ENCODE results near the gene SLC7A4. TPM values are rescaled to one million over a fixed set of nuclear protein-coding genes. Genes with fewer than 3 reads are reported as not detected.
"Not testable (repeated sequence)": the region's sequence is repeated elsewhere in the genome, so short reads cannot be mapped to it uniquely, and the experiment has no call there.

Gene SLC7A4
- total RNA-seq, 1 donor from 2014 or later: 1.5 TPM

DNA sequence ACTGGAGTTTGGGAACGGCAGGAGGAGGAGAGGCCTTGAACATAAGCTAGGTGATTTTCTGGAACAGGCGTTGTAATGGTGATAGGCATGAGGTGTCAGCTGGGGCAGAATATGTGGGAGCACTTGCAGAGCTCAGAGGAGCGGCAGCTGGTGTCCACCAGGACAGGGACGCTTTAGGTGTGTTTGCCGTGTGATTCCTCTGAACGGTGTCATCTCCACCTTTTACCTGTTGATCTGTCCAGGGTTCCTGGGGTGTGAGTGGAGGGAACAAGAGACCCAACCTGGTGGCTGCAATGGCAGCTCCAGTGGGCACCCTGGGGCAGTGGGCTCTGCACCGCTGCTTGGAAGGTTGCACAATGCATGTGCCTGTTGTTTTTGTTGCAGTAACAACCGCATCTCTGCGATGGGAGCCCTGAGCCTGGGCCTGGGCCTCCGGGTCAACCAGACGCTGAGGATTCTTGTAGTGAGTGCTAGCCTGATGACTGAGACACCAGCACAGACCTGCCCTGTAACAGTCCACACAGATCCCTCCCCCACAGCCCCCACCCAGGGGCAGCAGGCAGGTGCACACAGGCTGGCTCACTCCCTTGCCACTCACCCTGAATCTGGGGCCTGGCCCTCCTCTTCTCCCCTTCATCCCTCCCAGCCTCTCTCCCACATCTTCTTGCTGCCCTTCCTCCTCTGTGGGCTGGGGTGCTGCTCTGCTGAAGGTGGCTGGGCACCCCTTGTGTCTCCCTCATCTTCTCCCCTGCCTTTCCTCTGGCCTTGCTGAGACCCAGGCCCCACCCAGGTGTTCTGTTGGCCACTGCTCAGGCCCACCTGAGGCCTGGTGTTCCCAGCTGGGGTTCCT is 22.6 kb upstream of the SLC7A4 start:
- no peak for ATAC-seq
- H3K36me3 ChIP-seq: no peaks in the 10 kb centered on the region
- DNase-seq: no peak
- intact Hi-C loops (cut with DNase I): no loop called here
- no peaks in the 10 kb centered on the region for H3K9me3 ChIP-seq
- H3K27me3 ChIP-seq: no peaks in the 10 kb centered on the region
- H3K4me1 ChIP-seq: no peaks in the 10 kb centered on the region
- TF ChIP-seq, protein P1, sequence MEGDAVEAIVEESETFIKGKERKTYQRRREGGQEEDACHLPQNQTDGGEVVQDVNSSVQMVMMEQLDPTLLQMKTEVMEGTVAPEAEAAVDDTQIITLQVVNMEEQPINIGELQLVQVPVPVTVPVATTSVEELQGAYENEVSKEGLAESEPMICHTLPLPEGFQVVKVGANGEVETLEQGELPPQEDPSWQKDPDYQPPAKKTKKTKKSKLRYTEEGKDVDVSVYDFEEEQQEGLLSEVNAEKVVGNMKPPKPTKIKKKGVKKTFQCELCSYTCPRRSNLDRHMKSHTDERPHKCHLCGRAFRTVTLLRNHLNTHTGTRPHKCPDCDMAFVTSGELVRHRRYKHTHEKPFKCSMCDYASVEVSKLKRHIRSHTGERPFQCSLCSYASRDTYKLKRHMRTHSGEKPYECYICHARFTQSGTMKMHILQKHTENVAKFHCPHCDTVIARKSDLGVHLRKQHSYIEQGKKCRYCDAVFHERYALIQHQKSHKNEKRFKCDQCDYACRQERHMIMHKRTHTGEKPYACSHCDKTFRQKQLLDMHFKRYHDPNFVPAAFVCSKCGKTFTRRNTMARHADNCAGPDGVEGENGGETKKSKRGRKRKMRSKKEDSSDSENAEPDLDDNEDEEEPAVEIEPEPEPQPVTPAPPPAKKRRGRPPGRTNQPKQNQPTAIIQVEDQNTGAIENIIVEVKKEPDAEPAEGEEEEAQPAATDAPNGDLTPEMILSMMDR (IDR thresholded peaks at IDR 0.05): no peak
- no peak overlapping the region for H3K4me3 ChIP-seq
- H3K27ac ChIP-seq: no peak overlapping the region

DNA sequence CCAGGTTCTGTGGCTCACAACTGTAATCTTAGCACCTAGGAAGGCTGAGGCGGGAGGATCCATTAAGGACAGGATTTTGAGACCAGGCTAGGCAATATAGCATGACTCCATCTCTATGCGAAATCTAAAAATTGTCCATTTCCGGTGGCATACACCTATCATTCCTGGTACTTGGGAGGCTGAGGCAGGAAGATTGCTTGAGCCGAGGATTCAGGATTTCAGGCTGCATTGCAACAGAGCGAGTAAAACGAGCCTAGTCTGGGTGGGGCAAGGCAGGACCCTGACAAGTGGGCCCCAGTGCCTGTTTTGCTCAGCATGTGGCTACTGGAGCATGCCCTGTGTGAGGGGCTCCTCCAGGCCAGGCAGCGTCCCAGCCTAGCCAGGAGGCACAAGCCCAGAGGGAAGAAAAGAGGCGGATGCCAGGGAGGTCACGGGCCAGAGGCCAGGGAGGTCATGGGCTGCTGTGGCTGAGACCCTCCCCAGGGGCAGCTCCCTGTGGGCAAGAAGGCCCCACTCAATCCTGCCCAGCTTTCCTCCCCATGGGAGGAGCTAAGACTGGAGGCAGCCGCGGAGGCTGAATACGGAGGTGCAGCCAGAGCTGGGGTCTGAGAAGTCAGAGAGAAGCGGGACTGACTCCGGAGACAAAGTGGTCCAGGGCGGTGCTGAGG is 21.8 kb upstream of the SLC7A4 start:
- TF ChIP-seq, protein P1 (IDR thresholded peaks at IDR 0.05): no peak
- Histone ChIP-seq H3K27ac (no peak overlapping the region), H3K4me3 (no peak overlapping the region), H3K9me3 (no peaks in the 10 kb centered on the region), H3K27me3 (no peaks in the 10 kb centered on the region), H3K4me1 (no peaks in the 10 kb centered on the region), H3K36me3 (no peaks in the 10 kb centered on the region)
- ATAC-seq (no peak), DNase-seq (no peak)
- intact Hi-C loops (cut with DNase I): no loop called here

DNA sequence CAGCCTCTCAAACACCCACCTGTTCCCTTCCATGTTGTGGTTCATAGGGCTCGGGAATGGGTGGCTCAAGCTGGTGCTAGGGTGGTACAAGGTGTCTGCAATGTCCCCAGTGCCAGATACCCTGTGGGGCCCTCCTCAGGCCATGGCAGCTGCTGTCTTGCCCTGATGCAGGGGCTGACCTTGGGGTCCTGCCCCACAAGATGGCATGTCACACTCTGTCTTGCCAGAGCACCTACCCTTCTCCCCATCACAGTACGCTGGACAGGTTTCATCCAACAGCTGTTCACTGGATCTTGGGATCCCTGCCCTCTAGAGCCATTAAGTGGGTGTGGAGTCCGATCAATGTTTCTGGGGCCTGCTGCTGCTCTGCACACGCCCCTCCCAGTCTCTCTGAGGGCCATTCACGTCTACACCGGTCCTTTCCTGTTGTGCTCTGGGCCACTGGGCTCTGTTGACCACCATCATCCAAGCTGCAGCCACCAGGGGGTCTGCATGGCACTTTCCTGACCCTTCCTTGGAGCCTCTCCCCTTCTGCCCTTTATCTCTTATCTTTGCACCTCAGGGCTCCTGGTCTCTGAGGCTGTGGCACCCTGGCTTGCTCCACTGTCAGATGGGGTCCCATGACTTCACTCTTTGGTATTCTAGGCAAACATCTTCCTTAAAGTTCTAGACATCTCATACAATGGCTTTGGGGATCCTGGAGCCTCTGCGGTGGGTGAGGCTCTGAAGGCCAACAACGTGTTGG is 20.5 kb upstream of the SLC7A4 start:
- no peaks in the 10 kb centered on the region for H3K36me3 ChIP-seq
- intact Hi-C loops (cut with DNase I): no loop called here
- no peak overlapping the region for H3K4me3 ChIP-seq
- ATAC-seq (no peak), DNase-seq (no peak)
- no peaks in the 10 kb centered on the region for H3K27me3 ChIP-seq
- H3K4me1 ChIP-seq: no peaks in the 10 kb centered on the region
- H3K9me3 ChIP-seq: no peaks in the 10 kb centered on the region
- no peak overlapping the region for H3K27ac ChIP-seq
- TF ChIP-seq, protein P1 (IDR thresholded peaks at IDR 0.05): no peak

DNA sequence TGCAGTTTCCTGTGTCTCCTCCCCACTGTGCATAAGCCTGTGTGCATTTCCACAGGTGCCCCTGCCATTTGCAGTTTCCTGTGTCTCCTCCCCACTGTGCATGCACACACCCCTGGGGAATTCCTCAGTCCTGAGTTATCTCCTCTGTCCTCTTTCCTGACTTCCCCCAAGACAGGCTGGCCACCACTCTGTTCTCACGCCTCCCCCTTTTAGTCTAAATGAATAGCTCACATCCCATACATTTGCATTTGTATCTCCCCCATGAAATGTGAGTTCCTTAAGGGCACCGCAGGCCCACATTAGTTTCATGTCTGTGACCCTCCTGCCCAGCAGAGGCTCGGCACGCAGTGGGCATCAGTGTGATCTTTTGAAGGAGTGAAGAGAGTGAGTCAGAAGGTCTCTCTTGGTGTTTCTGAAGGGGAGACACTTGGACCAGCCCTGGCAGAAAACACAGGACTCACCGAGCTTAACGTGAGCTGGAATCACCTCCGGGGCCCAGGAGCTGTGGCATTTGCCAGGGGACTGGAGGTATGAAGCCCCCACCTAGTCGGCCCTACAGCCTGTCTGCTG is 19.6 kb upstream of the SLC7A4 start:
- Histone ChIP-seq H3K9me3 (no peaks in the 10 kb centered on the region), H3K27ac (no peak overlapping the region), H3K4me1 (no peaks in the 10 kb centered on the region), H3K36me3 (no peaks in the 10 kb centered on the region), H3K27me3 (no peaks in the 10 kb centered on the region), H3K4me3 (no peak overlapping the region)
- no peak for DNase-seq
- ATAC-seq: no peak
- intact Hi-C loops (cut with DNase I): no loop called here
- TF ChIP-seq, protein P1 (IDR thresholded peaks at IDR 0.05): no peak

DNA sequence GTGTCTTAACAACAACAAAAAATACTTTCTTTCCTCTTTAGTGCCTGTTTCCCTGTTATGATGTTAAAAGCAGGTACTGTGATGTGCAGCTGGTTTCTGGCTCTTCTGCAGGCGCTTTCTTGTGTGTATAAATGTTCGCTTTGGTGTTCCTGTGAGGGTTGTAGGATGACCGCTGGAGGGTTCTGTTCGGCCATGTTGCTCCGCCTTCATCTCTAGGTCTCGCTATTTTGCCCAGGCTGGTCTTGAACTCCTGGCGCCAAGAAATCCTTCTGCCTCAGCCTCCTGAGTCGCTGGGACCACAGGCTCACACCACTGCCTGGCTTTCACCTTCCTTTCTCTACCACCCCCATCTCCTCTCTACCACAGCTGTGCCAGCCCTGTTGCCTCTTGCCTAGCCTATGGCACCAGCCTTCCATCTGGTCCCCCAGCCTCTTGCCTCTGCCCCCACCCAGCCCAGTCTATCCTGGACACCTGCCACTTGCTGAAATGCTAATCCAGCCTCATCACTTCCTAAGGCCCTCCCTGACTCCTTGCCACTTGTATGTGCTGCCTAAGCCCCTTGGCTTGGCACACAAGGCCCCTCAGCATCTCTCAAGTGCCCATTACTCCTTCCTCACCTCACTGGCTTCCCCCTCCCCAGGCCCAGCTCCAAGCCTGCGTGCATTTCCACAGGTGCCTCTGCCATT is 18.9 kb upstream of the SLC7A4 start:
- no peak for DNase-seq
- intact Hi-C loops (cut with DNase I): no loop called here
- TF ChIP-seq, protein P1 (IDR thresholded peaks at IDR 0.05): no peak
- no peaks in the 10 kb centered on the region for H3K9me3 ChIP-seq
- no peak overlapping the region for H3K4me3 ChIP-seq
- no peak overlapping the region for H3K27ac ChIP-seq
- no peaks in the 10 kb centered on the region for H3K36me3 ChIP-seq
- ATAC-seq: no peak
- H3K4me1 ChIP-seq: no peaks in the 10 kb centered on the region
- H3K27me3 ChIP-seq: no peaks in the 10 kb centered on the region

DNA sequence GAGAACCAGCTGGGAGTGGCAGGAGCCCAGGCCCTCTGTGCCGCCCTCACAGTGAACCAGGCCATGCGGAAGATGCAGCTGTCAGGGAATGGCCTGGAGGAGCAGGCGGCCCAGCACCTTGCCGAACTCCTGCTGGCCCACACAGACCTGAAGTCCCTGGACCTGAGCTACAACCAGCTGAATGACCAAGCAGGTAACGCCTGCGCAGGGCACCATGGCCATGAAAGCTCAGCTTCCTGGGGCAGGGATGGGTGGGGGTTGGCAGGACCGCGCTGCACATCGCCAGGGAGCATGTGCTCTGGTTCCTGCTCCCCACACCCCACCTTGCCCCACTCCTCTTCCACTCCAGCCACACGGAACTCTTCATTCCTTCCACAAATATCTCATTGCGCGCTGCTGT is 16.6 kb upstream of the SLC7A4 start:
- ATAC-seq; DNase-seq; H3K36me3 ChIP-seq; H3K4me3 ChIP-seq; intact Hi-C loops (cut with DNase I); H3K9me3 ChIP-seq; H3K27me3 ChIP-seq; H3K27ac ChIP-seq: not testable (repeated sequence)
- peaks cover 13% of the 10 kb centered on the region for H3K4me1 ChIP-seq

DNA sequence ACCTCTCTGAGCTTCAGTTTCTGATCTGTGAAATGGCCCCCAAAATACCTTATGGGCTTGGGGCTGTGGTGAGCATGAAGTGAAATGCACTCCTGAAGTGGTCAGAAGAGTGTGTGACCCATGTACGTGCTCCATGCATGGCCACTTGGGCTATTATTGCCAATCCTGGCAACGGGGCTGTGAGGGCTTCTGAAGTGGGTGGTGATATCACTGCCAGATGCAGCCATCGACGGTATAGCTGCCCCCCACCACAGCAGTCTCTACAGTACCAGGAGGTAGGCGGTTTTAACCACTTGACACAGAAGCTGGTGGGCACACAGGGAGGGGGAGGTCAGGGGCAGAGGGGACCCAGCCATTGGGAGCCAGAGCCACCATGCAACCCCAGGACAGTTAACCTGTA is 16.1 kb upstream of the SLC7A4 start:
- intact Hi-C loops (cut with DNase I); H3K9me3 ChIP-seq; H3K36me3 ChIP-seq; DNase-seq; H3K27ac ChIP-seq; H3K27me3 ChIP-seq; H3K4me3 ChIP-seq; ATAC-seq: not testable (repeated sequence)
- peaks cover 13% of the 10 kb centered on the region for H3K4me1 ChIP-seq
